ENCODE results near the gene PPY. TPM values are rescaled to one million over a fixed set of nuclear protein-coding genes. Genes with fewer than 3 reads are reported as not detected.

The PPY gene
- total RNA-seq, 6 experiments from 2014 or later = not detected

DNA sequence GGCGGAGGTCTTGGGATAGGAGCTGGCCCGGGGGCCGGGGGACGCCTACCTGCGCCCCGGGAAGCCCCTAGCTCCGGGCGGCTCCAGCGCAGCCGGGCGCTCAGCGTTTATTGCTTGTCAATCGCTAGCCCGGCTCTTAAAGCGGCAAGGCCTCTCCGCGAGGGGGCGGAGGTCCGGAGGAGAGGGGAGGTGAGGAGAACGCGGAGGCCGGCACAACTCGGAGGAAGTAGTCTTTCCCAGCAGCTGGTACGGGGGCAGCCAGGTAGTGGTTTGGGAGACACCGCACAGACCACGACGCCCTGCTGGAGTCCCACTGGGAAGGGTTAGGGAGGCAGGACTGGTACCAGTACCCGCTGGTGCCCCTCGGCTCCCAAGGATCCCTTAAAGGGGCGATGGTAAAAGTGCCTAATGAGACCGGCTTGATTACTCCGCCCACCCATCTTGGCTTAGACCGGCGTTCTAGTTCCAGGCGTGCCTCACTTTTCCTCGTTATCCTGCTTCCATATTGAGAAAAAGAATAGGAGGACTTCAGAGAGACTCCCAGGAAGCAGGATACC, 34.8 kb downstream of the PPY start, which contains the start of gene MPP2:
TSS of gene MPP2 (minus strand) at position 112 of the 557 bp plus-strand sequence. CDS start 3,076 bp downstream, outside the sequence.
- Histone ChIP-seq H3K36me3 (no peaks in the 10 kb centered on the region), H3K27ac (no peak within 1 kb of the TSS), H3K4me1 (peaks cover 0 to 7% (median 0%) of the 10 kb centered on the region in 4 donors), H3K27me3 (peaks cover 10 to 14% of the 10 kb centered on the region in 2 donors), H3K4me3 (peak within 1 kb of the TSS; percentile 12 to 31 (median 24)), H3K9me3 (no peaks in the 10 kb centered on the region)
- DNase-seq (no peak), ATAC-seq (peak in 2 of 4 donors; percentile 38 to 41)
- 0% methylated on average over 4 of the region's 36 CpGs for WGBS (ENCODE audit: insufficient coverage, low coverage, low lambda C conversion rate, missing lambda C conversion rate)
- intact Hi-C loops (cut with DNase I) = loop anchor here in 1 of 2 donors (10.0 kb wide), 1 partner anchor 87 kb away; no protein-coding TSS in a partner anchor
- TF ChIP-seq, protein P1, sequence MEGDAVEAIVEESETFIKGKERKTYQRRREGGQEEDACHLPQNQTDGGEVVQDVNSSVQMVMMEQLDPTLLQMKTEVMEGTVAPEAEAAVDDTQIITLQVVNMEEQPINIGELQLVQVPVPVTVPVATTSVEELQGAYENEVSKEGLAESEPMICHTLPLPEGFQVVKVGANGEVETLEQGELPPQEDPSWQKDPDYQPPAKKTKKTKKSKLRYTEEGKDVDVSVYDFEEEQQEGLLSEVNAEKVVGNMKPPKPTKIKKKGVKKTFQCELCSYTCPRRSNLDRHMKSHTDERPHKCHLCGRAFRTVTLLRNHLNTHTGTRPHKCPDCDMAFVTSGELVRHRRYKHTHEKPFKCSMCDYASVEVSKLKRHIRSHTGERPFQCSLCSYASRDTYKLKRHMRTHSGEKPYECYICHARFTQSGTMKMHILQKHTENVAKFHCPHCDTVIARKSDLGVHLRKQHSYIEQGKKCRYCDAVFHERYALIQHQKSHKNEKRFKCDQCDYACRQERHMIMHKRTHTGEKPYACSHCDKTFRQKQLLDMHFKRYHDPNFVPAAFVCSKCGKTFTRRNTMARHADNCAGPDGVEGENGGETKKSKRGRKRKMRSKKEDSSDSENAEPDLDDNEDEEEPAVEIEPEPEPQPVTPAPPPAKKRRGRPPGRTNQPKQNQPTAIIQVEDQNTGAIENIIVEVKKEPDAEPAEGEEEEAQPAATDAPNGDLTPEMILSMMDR (IDR thresholded peaks at IDR 0.05) = no peak
- TF ChIP-seq POLR2A (IDR thresholded peaks at IDR 0.05) = no peak

DNA sequence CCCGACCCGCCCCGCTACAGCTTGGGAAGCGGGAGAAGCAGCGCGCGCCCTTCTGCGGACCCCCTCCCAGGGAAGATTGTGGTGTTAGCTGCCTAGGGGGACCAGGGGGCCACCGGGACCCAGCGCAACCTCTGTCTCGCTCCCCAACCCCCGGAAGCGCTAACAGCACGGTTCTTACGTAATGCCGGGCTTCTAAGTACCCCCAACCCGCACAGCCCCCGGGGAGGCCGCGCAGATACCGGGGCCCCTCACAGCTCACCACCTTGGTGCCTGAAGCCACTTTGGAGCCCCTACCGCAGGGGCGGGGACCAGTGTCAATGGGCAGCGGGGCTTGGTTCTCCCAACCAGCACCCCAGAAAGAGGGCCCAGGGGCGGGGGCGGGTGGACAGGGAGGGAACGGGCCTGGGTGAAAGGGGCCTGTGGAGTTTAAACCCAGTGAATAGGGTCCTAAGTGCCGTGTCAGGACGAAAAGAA, 35.3 kb downstream of the PPY start:
- no peak overlapping the region for H3K27ac ChIP-seq
- H3K9me3 ChIP-seq = no peaks in the 10 kb centered on the region
- 6% methylated on average over 8 of the region's 29 CpGs for WGBS (ENCODE audit: insufficient coverage, low coverage, low lambda C conversion rate, missing lambda C conversion rate)
- DNase-seq (no peak), ATAC-seq (no peak)
- intact Hi-C loops (cut with DNase I) = loop anchor here in 1 of 2 donors (10.0 kb wide), 1 partner anchor 88 kb away; no protein-coding TSS in a partner anchor
- H3K27me3 ChIP-seq = peaks cover 10 to 14% of the 10 kb centered on the region in 2 donors
- H3K4me1 ChIP-seq = peaks cover 0 to 7% (median 0%) of the 10 kb centered on the region in 4 donors
- TF ChIP-seq, protein P1 (IDR thresholded peaks at IDR 0.05) = no peak
- no peak for TF ChIP-seq POLR2A (IDR thresholded peaks at IDR 0.05)
- peak overlapping the region; percentile 12 to 31 (median 24) for H3K4me3 ChIP-seq
- no peaks in the 10 kb centered on the region for H3K36me3 ChIP-seq

DNA sequence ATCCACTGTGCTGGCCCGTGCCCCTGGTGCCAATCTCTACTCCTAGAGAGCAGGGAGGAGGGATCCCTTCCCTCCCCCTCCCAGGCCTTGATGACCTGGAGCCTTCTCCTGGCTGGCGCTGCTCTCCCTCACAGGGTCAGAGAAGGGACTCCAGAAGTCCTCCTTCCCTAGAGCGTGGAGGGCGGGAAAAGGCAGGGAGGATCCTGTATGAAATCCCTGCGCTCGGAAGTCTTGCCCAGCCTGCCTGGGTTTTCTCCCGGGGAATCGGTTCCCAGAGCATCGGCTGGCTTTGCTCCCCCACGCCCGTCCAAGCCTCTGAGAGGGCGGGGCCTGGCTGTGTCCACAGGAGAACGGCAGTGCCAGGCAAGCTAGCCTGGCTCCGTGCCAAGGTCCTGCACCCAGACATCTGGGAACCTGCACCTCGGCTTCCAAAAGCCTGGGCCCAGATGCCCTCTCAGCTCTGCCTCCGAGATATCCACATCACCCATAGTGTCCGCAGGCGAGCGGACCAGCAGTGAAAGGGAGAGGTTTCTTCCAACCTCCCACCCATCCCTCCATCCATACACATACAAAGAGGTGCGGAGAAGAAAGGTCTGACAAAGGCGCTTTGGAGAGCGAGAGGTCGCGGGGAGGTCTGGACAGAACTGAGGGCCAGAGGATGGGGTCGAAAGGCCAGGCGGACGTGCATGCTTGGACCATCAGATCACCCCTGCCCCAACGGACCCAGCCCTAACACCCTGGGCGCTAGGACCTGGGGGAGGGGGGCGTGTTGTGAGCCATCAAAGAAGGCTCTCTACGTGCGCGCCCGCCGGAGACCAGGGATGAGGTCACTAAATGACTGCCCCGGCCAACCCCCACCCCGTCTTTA, 36.1 kb downstream of the PPY start:
- no peak overlapping the region for H3K27ac ChIP-seq
- peaks cover 10 to 14% of the 10 kb centered on the region in 2 donors for H3K27me3 ChIP-seq
- H3K4me1 ChIP-seq = peaks cover 0 to 7% (median 0%) of the 10 kb centered on the region in 4 donors
- DNase-seq = peak in 1 of 3 donors; percentile 63
- intact Hi-C loops (cut with DNase I) = loop anchor here in 1 of 2 donors (10.0 kb wide), 1 partner anchor 89 kb away; no protein-coding TSS in a partner anchor
- no peak overlapping the region for H3K4me3 ChIP-seq
- TF ChIP-seq, protein P1 (IDR thresholded peaks at IDR 0.05) = no peak
- TF ChIP-seq POLR2A (IDR thresholded peaks at IDR 0.05) = no peak
- ATAC-seq = peak; percentile 23 to 38 (median 30)
- H3K9me3 ChIP-seq = no peaks in the 10 kb centered on the region
- H3K36me3 ChIP-seq = no peaks in the 10 kb centered on the region
- WGBS (ENCODE audit: insufficient coverage, low coverage, low lambda C conversion rate, missing lambda C conversion rate) = 5% methylated on average over 13 of the region's 37 CpGs

- Histone ChIP-seq H3K36me3 (no peaks in the 10 kb centered on the region), H3K27ac (no peak overlapping the region), H3K4me3 (no peak overlapping the region), H3K27me3 (peaks cover 10 to 14% of the 10 kb centered on the region in 2 donors), H3K9me3 (no peaks in the 10 kb centered on the region), H3K4me1 (peaks cover 0 to 7% (median 0%) of the 10 kb centered on the region in 4 donors)
- ATAC-seq = no peak
- WGBS (ENCODE audit: insufficient coverage, low coverage, low lambda C conversion rate, missing lambda C conversion rate) = 20% methylated on average over 3 of the region's 3 CpGs
- intact Hi-C loops (cut with DNase I) = loop anchor here in 1 of 2 donors (10.0 kb wide), 1 partner anchor 89 kb away; no protein-coding TSS in a partner anchor
- TF ChIP-seq POLR2A (IDR thresholded peaks at IDR 0.05) = no peak
- TF ChIP-seq, protein P1 (IDR thresholded peaks at IDR 0.05) = no peak
- no peak for DNase-seq
Observed at GRCh38 chr17:43905400-43905984, 36.8 kb downstream of the PPY start.
